ENCODE results near the gene COPS2. TPM values are rescaled to one million over a fixed set of nuclear protein-coding genes. Genes with fewer than 3 reads are reported as not detected.

COPS2 gene
- total and polyA plus RNA-seq, 12 donors: 29.7 to 240 (median 76.6) TPM

DNA sequence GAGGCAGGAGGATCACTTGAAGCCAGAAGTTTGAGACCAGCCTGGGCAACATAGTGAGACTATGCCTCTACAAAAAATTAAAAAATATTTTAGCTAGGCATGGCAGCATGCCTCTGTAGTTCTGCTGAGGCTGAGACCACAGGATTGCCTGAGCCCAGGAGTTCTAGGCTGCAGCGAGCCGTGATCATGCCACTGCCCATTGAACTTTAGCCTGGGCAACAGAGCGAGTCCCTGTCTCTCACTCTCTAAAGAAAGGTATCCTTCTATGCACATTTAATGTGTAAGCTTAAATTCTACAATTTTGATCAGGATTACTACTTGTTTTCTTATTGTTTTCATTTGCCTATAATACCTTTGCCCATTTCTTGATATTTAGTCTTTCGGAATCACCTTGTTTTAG, 41.5 kb upstream of the COPS2 start:
- H3K36me3 ChIP-seq (replicated peaks in 1 of 2): peaks cover 0 to 8% of the 10 kb centered on the region in 2 donors
- H3K27me3 ChIP-seq: no peaks in the 10 kb centered on the region
- TF ChIP-seq, protein P1, sequence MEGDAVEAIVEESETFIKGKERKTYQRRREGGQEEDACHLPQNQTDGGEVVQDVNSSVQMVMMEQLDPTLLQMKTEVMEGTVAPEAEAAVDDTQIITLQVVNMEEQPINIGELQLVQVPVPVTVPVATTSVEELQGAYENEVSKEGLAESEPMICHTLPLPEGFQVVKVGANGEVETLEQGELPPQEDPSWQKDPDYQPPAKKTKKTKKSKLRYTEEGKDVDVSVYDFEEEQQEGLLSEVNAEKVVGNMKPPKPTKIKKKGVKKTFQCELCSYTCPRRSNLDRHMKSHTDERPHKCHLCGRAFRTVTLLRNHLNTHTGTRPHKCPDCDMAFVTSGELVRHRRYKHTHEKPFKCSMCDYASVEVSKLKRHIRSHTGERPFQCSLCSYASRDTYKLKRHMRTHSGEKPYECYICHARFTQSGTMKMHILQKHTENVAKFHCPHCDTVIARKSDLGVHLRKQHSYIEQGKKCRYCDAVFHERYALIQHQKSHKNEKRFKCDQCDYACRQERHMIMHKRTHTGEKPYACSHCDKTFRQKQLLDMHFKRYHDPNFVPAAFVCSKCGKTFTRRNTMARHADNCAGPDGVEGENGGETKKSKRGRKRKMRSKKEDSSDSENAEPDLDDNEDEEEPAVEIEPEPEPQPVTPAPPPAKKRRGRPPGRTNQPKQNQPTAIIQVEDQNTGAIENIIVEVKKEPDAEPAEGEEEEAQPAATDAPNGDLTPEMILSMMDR (IDR thresholded peaks at IDR 0.05): no peak
- TF ChIP-seq POLR2A (IDR thresholded peaks at IDR 0.05): no peak
- H3K4me3 ChIP-seq: no peak overlapping the region
- WGBS, 4 donors: 96 to 100% (median 97%) methylated on average over 4 of the region's 4 CpGs
- H3K4me1 ChIP-seq (replicated peaks in 1 of 2): no peaks in the 10 kb centered on the region
- no peak overlapping the region for H3K27ac ChIP-seq
- DNase-seq: no peak
- intact Hi-C loops (cut with DNase I): no loop called here
- no peaks in the 10 kb centered on the region for H3K9me3 ChIP-seq (replicated peaks in 1 of 3)

DNA sequence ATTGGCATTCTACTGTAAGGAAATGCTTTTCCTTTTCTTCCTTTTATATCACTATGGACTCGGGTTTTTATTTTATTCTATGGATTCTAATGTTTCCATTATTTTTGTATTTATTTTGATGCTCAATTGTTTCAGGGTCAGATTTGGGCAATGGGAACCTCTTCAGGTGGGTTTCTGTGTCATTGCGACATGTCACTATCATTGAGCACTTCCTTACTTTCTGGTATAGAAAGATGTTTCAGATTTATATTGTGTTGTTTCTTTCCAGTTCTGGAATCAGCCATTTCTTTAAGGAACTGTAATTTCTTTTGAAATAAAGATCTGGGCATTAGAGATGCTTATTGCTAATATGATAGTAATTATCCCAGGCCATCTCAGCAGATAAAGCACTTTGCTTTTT, 36.5 kb upstream of the COPS2 start:
- intact Hi-C loops (cut with DNase I): no loop called here
- H3K27me3 ChIP-seq: no peaks in the 10 kb centered on the region
- 93 to 96% (median 95%) methylated on average over 2 of the region's 2 CpGs for WGBS, 4 donors

DNA sequence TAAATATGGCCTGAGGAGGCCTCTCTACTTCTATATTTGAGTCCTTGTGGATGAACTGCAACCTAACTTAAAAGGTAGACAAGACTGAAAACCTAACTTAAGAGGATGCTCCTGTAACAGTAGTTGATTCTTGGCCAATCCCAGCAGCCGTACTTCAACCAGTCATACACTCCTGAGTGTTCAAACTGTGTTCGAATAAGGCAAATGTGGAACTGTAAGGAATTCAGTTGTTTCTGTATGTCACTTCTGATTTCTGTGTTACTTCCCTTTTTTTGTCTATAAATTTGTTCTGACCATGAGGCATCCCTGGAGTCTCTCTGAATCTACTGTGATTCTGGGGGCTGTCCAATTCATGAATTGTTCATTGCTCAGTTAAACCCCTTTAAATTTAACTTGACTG, 35.2 kb upstream of the COPS2 start:
- no peak overlapping the region for H3K27ac ChIP-seq
- 68 to 84% (median 76%) methylated on average over 2 of the region's 2 CpGs for WGBS, 4 donors
- intact Hi-C loops (cut with DNase I): no loop called here
- TF ChIP-seq, protein P1 (IDR thresholded peaks at IDR 0.05): no peak
- H3K9me3 ChIP-seq (replicated peaks in 1 of 3): no peaks in the 10 kb centered on the region
- no peak for DNase-seq
- no peaks in the 10 kb centered on the region for H3K36me3 ChIP-seq (replicated peaks in 1 of 2)
- H3K27me3 ChIP-seq: no peaks in the 10 kb centered on the region
- H3K4me1 ChIP-seq (replicated peaks in 1 of 2): peaks cover 0 to 3% of the 10 kb centered on the region in 2 donors
- H3K4me3 ChIP-seq: no peak overlapping the region

More for the DNA sequence above, 36.5 kb upstream of the COPS2 start:
- no peaks in the 10 kb centered on the region for H3K9me3 ChIP-seq (replicated peaks in 1 of 3)
- H3K27ac ChIP-seq: no peak overlapping the region
- no peak for DNase-seq
- H3K4me3 ChIP-seq: no peak overlapping the region
- peaks cover 0 to 3% of the 10 kb centered on the region in 2 donors for H3K4me1 ChIP-seq (replicated peaks in 1 of 2)
- TF ChIP-seq POLR2A (IDR thresholded peaks at IDR 0.05): no peak
- TF ChIP-seq, protein P1 (IDR thresholded peaks at IDR 0.05): no peak
- no peaks in the 10 kb centered on the region for H3K36me3 ChIP-seq (replicated peaks in 1 of 2)

DNA sequence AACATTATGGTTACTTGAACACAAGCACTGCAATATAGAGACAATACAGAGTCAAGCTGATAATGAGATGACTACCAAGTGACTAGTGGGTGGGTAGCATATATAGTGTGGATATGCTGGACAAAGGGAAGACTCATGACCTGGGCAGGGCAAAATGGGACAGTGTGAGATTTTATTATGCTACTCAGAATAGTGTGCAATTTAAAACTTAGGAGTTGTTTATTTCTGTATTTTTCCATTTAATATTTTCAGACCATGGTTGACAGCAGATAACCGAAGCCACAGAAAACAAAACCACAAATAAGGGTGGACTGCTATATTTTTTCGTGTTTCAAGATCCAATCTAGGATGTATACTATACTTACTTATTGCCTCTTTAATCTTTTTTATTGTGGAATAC, 34.2 kb upstream of the COPS2 start:
- intact Hi-C loops (cut with DNase I): no loop called here
- no peak for DNase-seq
- H3K4me1 ChIP-seq (replicated peaks in 1 of 2): peaks cover 0 to 3% of the 10 kb centered on the region in 2 donors
- no peak for TF ChIP-seq POLR2A (IDR thresholded peaks at IDR 0.05)
- TF ChIP-seq, protein P1 (IDR thresholded peaks at IDR 0.05): no peak
- 91 to 95% (median 93%) methylated on average over 2 of the region's 2 CpGs for WGBS, 4 donors
- no peaks in the 10 kb centered on the region for H3K9me3 ChIP-seq (replicated peaks in 1 of 3)
- H3K27ac ChIP-seq: no peak overlapping the region
- no peaks in the 10 kb centered on the region for H3K36me3 ChIP-seq (replicated peaks in 1 of 2)
- H3K4me3 ChIP-seq: no peak overlapping the region
- H3K27me3 ChIP-seq: no peaks in the 10 kb centered on the region
